Stimulated activated naive B cell treated with anti-CD40 and anti-IgM and Interleukin-4, amounts not matched to agents 10 μg/mL and 1 μg/mL and 100 μg/mL, for 72 hours (primary cell): ENCODE results near the gene KIAA1958.

Experiments used
- ATAC-seq, 2 donors: fragments of 150-1000 bp; cut with Tn5 transposase; replicated peaks; 2 replicates each; pipeline ENCODE4 v1.10.0; 2021; ENCODE audit warnings: moderate library complexity in 1 of 2
- DNase-seq: peaks from one replicate; pipeline ENCODE4 v3.0.0; 2021
- H3K27ac Mint-ChIP-seq: one replicate; pipeline ENCODE4 v1.8.0; 2022; ENCODE audit warnings: mild to moderate bottlenecking, mixed read lengths
- H3K27me3 Mint-ChIP-seq, 2 donors: one replicate each; pipeline ENCODE4 v1.8.0; 2022; ENCODE audit warnings: mixed read lengths in 2 of 2
- H3K36me3 Mint-ChIP-seq, 2 donors: one replicate each; pipeline ENCODE4 v1.8.0; 2022; ENCODE audit warnings: mixed read lengths in 2 of 2, mild to moderate bottlenecking in 1 of 2
- H3K4me1 Mint-ChIP-seq, 2 donors: one replicate each; pipeline ENCODE4 v1.8.0; 2022; ENCODE audit warnings: mixed read lengths in 2 of 2, mild to moderate bottlenecking in 1 of 2
- H3K4me3 Mint-ChIP-seq, 2 donors: one replicate each; pipeline ENCODE4 v1.8.0; 2022; ENCODE audit warnings: mild to moderate bottlenecking in 2 of 2, mixed read lengths in 2 of 2, moderate library complexity in 1 of 2
- H3K9me3 Mint-ChIP-seq, 2 donors: one replicate each; pipeline ENCODE4 v1.8.0; 2022; ENCODE audit warnings: mixed read lengths in 2 of 2, mild to moderate bottlenecking in 1 of 2

The KIAA1958 gene

GRCh38 chr9:112475318-112475717 lies 11.3 kb upstream of the KIAA1958 start:
- Mint-ChIP-seq H3K4me3 (no peak overlapping the region), H3K4me1 (no peaks in the 10 kb centered on the region), H3K27ac (no peak overlapping the region), H3K36me3 (peaks cover 41 to 44% of the 10 kb centered on the region in 2 donors), H3K27me3 (no peaks in the 10 kb centered on the region), H3K9me3 (peaks cover 5 to 7% of the 10 kb centered on the region in 2 donors)
- DNase-seq (no peak), ATAC-seq (no peak)

- DNase-seq, result no peak
- no peak for ATAC-seq
- no peaks in the 10 kb centered on the region for H3K4me1 Mint-ChIP-seq
- peaks cover 39 to 40% of the 10 kb centered on the region in 2 donors for H3K36me3 Mint-ChIP-seq
- H3K4me3 Mint-ChIP-seq, result no peak overlapping the region
- peaks cover 5 to 7% of the 10 kb centered on the region in 2 donors for H3K9me3 Mint-ChIP-seq
- H3K27ac Mint-ChIP-seq, result no peak overlapping the region
- no peaks in the 10 kb centered on the region for H3K27me3 Mint-ChIP-seq
Observed at GRCh38 chr9:112477330-112477729, 9.3 kb upstream of the KIAA1958 start.

GRCh38 chr9:112479221-112479620 lies 7.4 kb upstream of the KIAA1958 start:
- H3K27ac Mint-ChIP-seq, result no peak overlapping the region
- H3K4me3 Mint-ChIP-seq, result no peak overlapping the region
- no peak for ATAC-seq

GRCh38 chr9:112484607-112485006 lies 2.0 kb upstream of the KIAA1958 start:
- Mint-ChIP-seq H3K36me3 (peaks cover 5 to 8% of the 10 kb centered on the region in 2 donors), H3K27ac (no peak overlapping the region), H3K4me1 (peaks cover 14 to 25% of the 10 kb centered on the region in 2 donors), H3K4me3 (no peak overlapping the region), H3K9me3 (no peaks in the 10 kb centered on the region), H3K27me3 (no peaks in the 10 kb centered on the region)
- no peak for DNase-seq
- ATAC-seq, result no peak

More at GRCh38 chr9:112479221-112479620, 7.4 kb upstream of the KIAA1958 start:
- H3K36me3 Mint-ChIP-seq, result peaks cover 35% of the 10 kb centered on the region in 2 donors
- H3K27me3 Mint-ChIP-seq, result no peaks in the 10 kb centered on the region
- no peak for DNase-seq
- H3K4me1 Mint-ChIP-seq, result no peaks in the 10 kb centered on the region
- peaks cover 5 to 7% of the 10 kb centered on the region in 2 donors for H3K9me3 Mint-ChIP-seq

GRCh38 chr9:112485574-112485973 lies 1.1 kb upstream of the KIAA1958 start:
- no peaks in the 10 kb centered on the region for H3K27me3 Mint-ChIP-seq
- ATAC-seq (no peak), DNase-seq (no peak)
- peak overlapping the region; percentile 97 to 99 for H3K4me3 Mint-ChIP-seq
- H3K36me3 Mint-ChIP-seq, result peaks cover 4 to 8% of the 10 kb centered on the region in 2 donors
- peaks cover 14 to 25% of the 10 kb centered on the region in 2 donors for H3K4me1 Mint-ChIP-seq
- peak overlapping the region; percentile 98 for H3K27ac Mint-ChIP-seq
- H3K9me3 Mint-ChIP-seq, result no peaks in the 10 kb centered on the region

GRCh38 chr9:112487008-112487798 lies 576 bp downstream of the KIAA1958 start:
- H3K4me3 Mint-ChIP-seq, result peak overlapping the region; percentile 93
- peak overlapping the region; percentile 86 for H3K27ac Mint-ChIP-seq
- H3K4me1 Mint-ChIP-seq, result peaks cover 14 to 33% of the 10 kb centered on the region in 2 donors
- H3K9me3 Mint-ChIP-seq, result no peaks in the 10 kb centered on the region
- DNase-seq, result peak; percentile 36
- no peaks in the 10 kb centered on the region for H3K27me3 Mint-ChIP-seq
- peak; percentile 44 to 56 for ATAC-seq
- peaks cover 3 to 4% of the 10 kb centered on the region in 2 donors for H3K36me3 Mint-ChIP-seq

- ATAC-seq, result no peak
- H3K27me3 Mint-ChIP-seq, result no peaks in the 10 kb centered on the region
- H3K27ac Mint-ChIP-seq, result peak overlapping the region; percentile 86
- H3K4me3 Mint-ChIP-seq, result peak overlapping the region; percentile 93
- peaks cover 5 to 7% of the 10 kb centered on the region in 2 donors for H3K36me3 Mint-ChIP-seq
- peaks cover 14 to 35% of the 10 kb centered on the region in 2 donors for H3K4me1 Mint-ChIP-seq
- H3K9me3 Mint-ChIP-seq, result no peaks in the 10 kb centered on the region
- no peak for DNase-seq
Observed at GRCh38 chr9:112487799-112488340, 1.2 kb downstream of the KIAA1958 start.

- Mint-ChIP-seq H3K27me3 (no peaks in the 10 kb centered on the region), H3K27ac (no peak overlapping the region), H3K4me1 (peaks cover 14 to 45% of the 10 kb centered on the region in 2 donors), H3K4me3 (no peak overlapping the region), H3K36me3 (peaks cover 16% of the 10 kb centered on the region in 2 donors), H3K9me3 (peaks cover 5% of the 10 kb centered on the region in 2 donors)
- no peak for DNase-seq
- ATAC-seq, result no peak
Observed at GRCh38 chr9:112489039-112489546, 2.5 kb downstream of the KIAA1958 start.

- Mint-ChIP-seq H3K27me3 (no peaks in the 10 kb centered on the region), H3K4me3 (no peak overlapping the region), H3K9me3 (peaks cover 5 to 15% of the 10 kb centered on the region in 2 donors), H3K4me1 (peaks cover 13 to 43% of the 10 kb centered on the region in 2 donors), H3K27ac (peak overlapping the region; percentile 63), H3K36me3 (peaks cover 24 to 26% of the 10 kb centered on the region in 2 donors)
- ATAC-seq (no peak), DNase-seq (no peak)
Observed at GRCh38 chr9:112489876-112490666, 3.4 kb downstream of the KIAA1958 start.

GRCh38 chr9:112493393-112494137 lies 6.9 kb downstream of the KIAA1958 start:
- ATAC-seq, result no peak
- Mint-ChIP-seq H3K9me3 (peaks cover 7 to 23% of the 10 kb centered on the region in 2 donors), H3K27me3 (no peaks in the 10 kb centered on the region), H3K4me3 (no peak overlapping the region), H3K27ac (no peak overlapping the region), H3K4me1 (peaks cover 0 to 20% of the 10 kb centered on the region in 2 donors), H3K36me3 (peaks cover 31 to 33% of the 10 kb centered on the region in 2 donors)
- no peak for DNase-seq

- no peaks in the 10 kb centered on the region for H3K27me3 Mint-ChIP-seq
- peaks cover 0 to 20% of the 10 kb centered on the region in 2 donors for H3K4me1 Mint-ChIP-seq
- H3K27ac Mint-ChIP-seq, result no peak overlapping the region
- ATAC-seq, result no peak
- peaks cover 31 to 33% of the 10 kb centered on the region in 2 donors for H3K36me3 Mint-ChIP-seq
- no peak overlapping the region for H3K4me3 Mint-ChIP-seq
- DNase-seq, result no peak
- peaks cover 7 to 23% of the 10 kb centered on the region in 2 donors for H3K9me3 Mint-ChIP-seq
Observed at GRCh38 chr9:112494153-112494552, 7.5 kb downstream of the KIAA1958 start.

GRCh38 chr9:112495614-112496013 lies 9.0 kb downstream of the KIAA1958 start:
- peaks cover 7 to 23% of the 10 kb centered on the region in 2 donors for H3K9me3 Mint-ChIP-seq

GRCh38 chr9:112496074-112496722 lies 9.6 kb downstream of the KIAA1958 start:
- no peaks in the 10 kb centered on the region for H3K27me3 Mint-ChIP-seq
- H3K27ac Mint-ChIP-seq, result no peak overlapping the region
- peaks cover 7 to 23% of the 10 kb centered on the region in 2 donors for H3K9me3 Mint-ChIP-seq
- H3K4me1 Mint-ChIP-seq, result peaks cover 0 to 21% of the 10 kb centered on the region in 2 donors
- H3K36me3 Mint-ChIP-seq, result peaks cover 31 to 33% of the 10 kb centered on the region in 2 donors
- ATAC-seq (no peak), DNase-seq (no peak)
- no peak overlapping the region for H3K4me3 Mint-ChIP-seq

More at GRCh38 chr9:112495614-112496013, 9.0 kb downstream of the KIAA1958 start:
- ATAC-seq, result no peak
- no peak for DNase-seq
- Mint-ChIP-seq H3K36me3 (peaks cover 31 to 33% of the 10 kb centered on the region in 2 donors), H3K27me3 (no peaks in the 10 kb centered on the region), H3K27ac (no peak overlapping the region), H3K4me1 (peaks cover 0 to 20% of the 10 kb centered on the region in 2 donors), H3K4me3 (no peak overlapping the region)
